Smooth muscle cell (in vitro differentiated cells): ENCODE measurements around the gene ATP8A1. TPM values are rescaled to one million over a fixed set of nuclear protein-coding genes. Genes with fewer than 3 reads are reported as not detected.

Source experiments
- DNase-seq: peaks from one replicate; lab custom pipeline; 2025; ENCODE audit not compliant: unreplicated experiment; lab: John Stamatoyannopoulos, UW
- H2AFZ ChIP-seq: fragments of 200-600 bp; sonication (generic); 2 replicates; pipeline ENCODE4 v1.6.0; 2016; ENCODE audit warnings: antibody characterized with exemption, low read depth, mild to moderate bottlenecking
- H3F3A ChIP-seq: fragments of 200-600 bp; sonication (generic); 2 replicates; pipeline ENCODE4 v1.6.0; 2017; ENCODE audit warnings: antibody characterized with exemption, low read depth
- H3K27ac ChIP-seq: fragments of 200-600 bp; sonication (generic); 2 replicates; pipeline ENCODE4 v1.5.1; 2016; ENCODE audit warnings: low read depth, mild to moderate bottlenecking
- H3K27me3 ChIP-seq: fragments of 200-600 bp; sonication (generic); 2 replicates; pipeline ENCODE4 v1.6.1; 2016; ENCODE audit warnings: low read depth, mild to moderate bottlenecking
- H3K36me3 ChIP-seq: fragments of 200-600 bp; sonication (generic); 2 replicates; pipeline ENCODE4 v1.5.1; 2016; ENCODE audit warnings: low read depth
- H3K4me1 ChIP-seq: fragments of 200-600 bp; sonication (generic); 2 replicates; pipeline ENCODE4 v1.5.1; 2016; ENCODE audit warnings: low read depth
- H3K4me2 ChIP-seq: fragments of 200-600 bp; sonication (generic); 2 replicates; pipeline ENCODE4 v1.6.0; 2016; ENCODE audit warnings: mild to moderate bottlenecking
- H3K4me3 ChIP-seq: fragments of 200-600 bp; sonication (generic); 2 replicates; pipeline ENCODE4 v1.5.1; 2016; ENCODE audit warnings: mild to moderate bottlenecking
- H3K79me2 ChIP-seq: fragments of 200-600 bp; sonication (generic); 2 replicates; pipeline ENCODE4 v1.6.0; 2016; ENCODE audit warnings: low read depth, mild to moderate bottlenecking
- H3K9ac ChIP-seq: fragments of 200-600 bp; sonication (generic); 2 replicates; pipeline ENCODE4 v1.6.0; 2016; ENCODE audit warnings: low read depth
- H3K9me3 ChIP-seq: fragments of 200-600 bp; sonication (generic); replicated peaks from 2 replicates; pipeline ENCODE4 v1.5.1; 2016; ENCODE audit warnings: low read depth
- H4K20me1 ChIP-seq: fragments of 200-600 bp; sonication (generic); 2 replicates; pipeline ENCODE4 v1.6.0; 2016; ENCODE audit warnings: low read depth
- CTCF ChIP-seq: fragments of 200-600 bp; sonication (generic); IDR thresholded peaks from 2 replicates; pipeline ENCODE4 v1.5.1; 2017; ENCODE audit warnings: borderline replicate concordance, mild to moderate bottlenecking, antibody characterized with exemption; ENCODE audit not compliant: insufficient read depth, poor library complexity, severe bottlenecking
- WGBS: methylation state at CpG from one replicate; pipeline ENCODE4 v1.1.7; 2016; ENCODE audit warnings: low lambda C conversion rate; 5-methylcytosine and 5-hydroxymethylcytosine counted together
- polyA plus RNA-seq: library from polyadenylated mRNA; unstranded; fragments of >200 nt; fragmentation: Nextera tagmentation; extraction: Ambion mirVana; gene quantifications from 2 replicates; pipeline ENCODE4 v1.2.1, GENCODE V29; 2016
- total RNA-seq: library from RNA; depleted of rRNA; stranded (reverse); fragments of >200 nt; gene quantifications from 2 replicates; pipeline ENCODE4 v1.2.3, GENCODE V29; 2014

ATP8A1 gene
- total and polyA plus RNA-seq, 2 experiments from 2014 or later, result 1.8 TPM; not detected in 1

DNA sequence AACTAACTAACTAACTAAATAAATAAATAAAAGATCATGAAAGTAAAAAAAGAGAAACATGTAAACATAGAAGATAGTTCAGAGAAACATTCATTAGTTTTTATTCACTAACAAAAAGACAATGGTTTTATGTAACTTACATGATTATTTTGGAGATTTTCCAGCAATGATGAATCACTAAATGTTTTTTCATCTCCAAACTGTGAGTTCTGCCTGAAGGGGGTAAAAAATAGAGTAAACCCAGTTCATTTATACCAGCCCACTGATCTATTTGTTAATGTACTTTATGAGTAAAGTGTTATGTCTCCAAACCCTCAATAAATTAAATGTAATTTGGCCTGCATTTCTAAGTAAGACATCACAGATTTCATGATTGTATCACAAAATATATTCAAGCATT, 101.1 kb downstream of the ATP8A1 start:
- no peak overlapping the region for H3K4me2 ChIP-seq
- no peak overlapping the region for H3K9ac ChIP-seq
- no peaks in the 10 kb centered on the region for H3F3A ChIP-seq
- H3K36me3 ChIP-seq, result no peaks in the 10 kb centered on the region
- H3K27ac ChIP-seq, result no peak overlapping the region
- no peak overlapping the region for H2AFZ ChIP-seq
- H3K4me1 ChIP-seq, result no peaks in the 10 kb centered on the region
- no peaks in the 10 kb centered on the region for H4K20me1 ChIP-seq
- TF ChIP-seq CTCF, result no peak
- no peaks in the 10 kb centered on the region for H3K27me3 ChIP-seq
- no peaks in the 10 kb centered on the region for H3K79me2 ChIP-seq
- H3K4me3 ChIP-seq, result no peak overlapping the region
- H3K9me3 ChIP-seq, result no peaks in the 10 kb centered on the region
- DNase-seq, result no peak

DNA sequence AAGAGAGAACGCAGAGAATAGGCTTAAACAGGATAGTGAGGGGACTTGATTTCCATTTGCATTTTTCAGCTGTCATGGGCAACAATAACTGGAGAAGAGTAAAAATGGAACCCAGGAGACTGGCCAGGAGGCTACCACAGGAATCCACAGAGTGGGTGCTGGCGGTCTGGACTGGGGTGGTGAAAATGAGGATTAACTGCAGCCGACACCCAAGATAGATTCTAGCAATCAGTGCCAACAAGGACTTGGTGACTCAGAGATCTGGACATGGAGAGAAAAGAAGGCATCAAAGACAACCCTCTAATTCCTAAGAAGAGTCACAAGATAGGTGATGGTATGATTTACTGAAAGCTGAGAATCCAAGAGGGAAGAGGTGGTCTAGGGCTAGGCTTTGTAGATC, 102.8 kb downstream of the ATP8A1 start:
- no peaks in the 10 kb centered on the region for H3K9me3 ChIP-seq
- H3K27me3 ChIP-seq, result no peaks in the 10 kb centered on the region
- WGBS, result 61% methylated on average over 3 of the region's 3 CpGs
- no peaks in the 10 kb centered on the region for H3F3A ChIP-seq
- H3K4me3 ChIP-seq, result no peak overlapping the region
- no peaks in the 10 kb centered on the region for H4K20me1 ChIP-seq
- no peak for DNase-seq
- H3K79me2 ChIP-seq, result no peaks in the 10 kb centered on the region
- H3K4me1 ChIP-seq, result no peaks in the 10 kb centered on the region
- no peak overlapping the region for H2AFZ ChIP-seq
- H3K27ac ChIP-seq, result no peak overlapping the region
- no peak for TF ChIP-seq CTCF
- no peaks in the 10 kb centered on the region for H3K36me3 ChIP-seq
- H3K4me2 ChIP-seq, result no peak overlapping the region
- H3K9ac ChIP-seq, result no peak overlapping the region

- no peaks in the 10 kb centered on the region for H3K36me3 ChIP-seq
- H3K9me3 ChIP-seq, result no peaks in the 10 kb centered on the region
- no peak overlapping the region for H3K4me3 ChIP-seq
- H4K20me1 ChIP-seq, result no peaks in the 10 kb centered on the region
- WGBS, result 84% methylated on average over 1 of the region's 1 CpG
- H3K79me2 ChIP-seq, result no peaks in the 10 kb centered on the region
- no peaks in the 10 kb centered on the region for H3K4me1 ChIP-seq
- no peak overlapping the region for H3K9ac ChIP-seq
- peaks cover 4% of the 10 kb centered on the region for H3K27me3 ChIP-seq
- no peak for DNase-seq
- no peak overlapping the region for H3K4me2 ChIP-seq
- H2AFZ ChIP-seq, result no peak overlapping the region
- no peak for TF ChIP-seq CTCF
- H3F3A ChIP-seq, result no peaks in the 10 kb centered on the region
- H3K27ac ChIP-seq, result no peak overlapping the region
Observed at GRCh38 chr4:42549896-42550295, 107.0 kb downstream of the ATP8A1 start.

GRCh38 chr4:42547805-42548204, 109.1 kb downstream of the ATP8A1 start:
- 77% methylated on average over 3 of the region's 3 CpGs for WGBS
- H2AFZ ChIP-seq, result no peak overlapping the region
- no peak for DNase-seq

More at GRCh38 chr4:42547805-42548204, 109.1 kb downstream of the ATP8A1 start:
- Histone ChIP-seq H3F3A (no peaks in the 10 kb centered on the region), H3K36me3 (no peaks in the 10 kb centered on the region), H3K9ac (no peak overlapping the region), H3K27ac (no peak overlapping the region), H3K79me2 (no peaks in the 10 kb centered on the region), H4K20me1 (no peaks in the 10 kb centered on the region), H3K4me2 (no peak overlapping the region), H3K4me1 (no peaks in the 10 kb centered on the region), H3K27me3 (peaks cover 4% of the 10 kb centered on the region), H3K4me3 (no peak overlapping the region), H3K9me3 (no peaks in the 10 kb centered on the region)
- TF ChIP-seq CTCF, result no peak
